ENCODE data around the gene LYRM7. TPM values are rescaled to one million over a fixed set of nuclear protein-coding genes. Genes with fewer than 3 reads are reported as not detected.

LYRM7 gene
- total RNA-seq, 2 donors from 2014 or later: 6.3 to 7.6 TPM

DNA sequence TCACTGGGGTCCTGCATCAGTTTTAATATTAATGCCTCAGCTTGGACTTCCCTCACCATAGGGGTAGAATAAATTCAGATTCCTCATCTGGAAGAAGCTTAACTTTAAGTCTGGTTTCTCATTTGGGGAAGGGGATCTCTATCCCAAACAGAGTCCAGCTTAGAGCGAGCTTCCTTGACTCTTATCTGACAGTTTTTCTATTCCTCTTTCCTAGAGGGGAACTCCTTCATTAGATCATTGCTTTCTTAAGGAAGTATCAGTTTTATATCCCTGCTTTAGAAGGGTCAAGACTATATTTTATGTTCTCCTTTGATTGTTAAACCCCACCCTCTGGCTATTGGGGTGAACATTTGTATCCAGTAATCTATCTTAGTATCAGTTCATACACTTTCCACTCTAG lies 68.9 kb downstream of the LYRM7 start:
- intact Hi-C loops (cut with DNase I): no loop called here
- Histone ChIP-seq H3K4me3 (no peak overlapping the region), H3K9me3 (no peaks in the 10 kb centered on the region), H3K27me3 (replicated peaks; ENCODE audit: insufficient read depth) (no peaks in the 10 kb centered on the region), H3K4me1 (replicated peaks) (no peaks in the 10 kb centered on the region), H3K36me3 (no peaks in the 10 kb centered on the region), H3K27ac (no peak overlapping the region)
- 75% methylated on average over 1 of the region's 1 CpG for WGBS
- DNase-seq (ENCODE audit: low spot score): no peak
- TF ChIP-seq POLR2AphosphoS5 (IDR thresholded peaks at IDR 0.05) (no peak), POLR2A (IDR thresholded peaks at IDR 0.05) (no peak)
- TF ChIP-seq, protein P1, sequence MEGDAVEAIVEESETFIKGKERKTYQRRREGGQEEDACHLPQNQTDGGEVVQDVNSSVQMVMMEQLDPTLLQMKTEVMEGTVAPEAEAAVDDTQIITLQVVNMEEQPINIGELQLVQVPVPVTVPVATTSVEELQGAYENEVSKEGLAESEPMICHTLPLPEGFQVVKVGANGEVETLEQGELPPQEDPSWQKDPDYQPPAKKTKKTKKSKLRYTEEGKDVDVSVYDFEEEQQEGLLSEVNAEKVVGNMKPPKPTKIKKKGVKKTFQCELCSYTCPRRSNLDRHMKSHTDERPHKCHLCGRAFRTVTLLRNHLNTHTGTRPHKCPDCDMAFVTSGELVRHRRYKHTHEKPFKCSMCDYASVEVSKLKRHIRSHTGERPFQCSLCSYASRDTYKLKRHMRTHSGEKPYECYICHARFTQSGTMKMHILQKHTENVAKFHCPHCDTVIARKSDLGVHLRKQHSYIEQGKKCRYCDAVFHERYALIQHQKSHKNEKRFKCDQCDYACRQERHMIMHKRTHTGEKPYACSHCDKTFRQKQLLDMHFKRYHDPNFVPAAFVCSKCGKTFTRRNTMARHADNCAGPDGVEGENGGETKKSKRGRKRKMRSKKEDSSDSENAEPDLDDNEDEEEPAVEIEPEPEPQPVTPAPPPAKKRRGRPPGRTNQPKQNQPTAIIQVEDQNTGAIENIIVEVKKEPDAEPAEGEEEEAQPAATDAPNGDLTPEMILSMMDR (IDR thresholded peaks at IDR 0.05): no peak

DNA sequence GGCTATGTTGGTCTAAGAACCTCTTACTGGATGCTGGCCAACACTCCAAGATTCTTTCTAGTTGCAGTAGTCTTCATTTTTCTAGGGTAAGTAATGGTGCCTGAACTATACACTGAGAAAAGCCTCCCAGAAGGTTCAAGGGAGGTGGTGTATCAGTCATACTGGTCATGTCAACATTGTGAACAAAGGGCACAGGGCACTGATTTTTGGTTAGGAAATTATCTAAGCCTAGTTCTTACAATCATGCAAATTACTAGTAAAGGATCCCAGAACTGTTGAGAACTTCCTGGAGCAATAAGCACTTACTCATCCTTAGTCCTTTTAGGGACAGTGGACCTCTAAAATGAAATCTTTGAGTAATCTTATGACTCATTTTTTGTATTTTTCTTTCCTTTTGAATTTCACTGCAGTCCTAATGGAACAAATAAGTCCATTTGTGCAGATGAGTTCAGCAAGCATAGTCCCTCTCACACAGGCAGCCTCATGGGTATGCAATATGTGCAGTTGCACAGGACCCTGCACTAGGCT lies 72.0 kb downstream of the LYRM7 start:
- Histone ChIP-seq H3K36me3 (no peaks in the 10 kb centered on the region), H3K4me3 (no peak overlapping the region), H3K27me3 (replicated peaks; ENCODE audit: insufficient read depth) (no peaks in the 10 kb centered on the region), H3K4me1 (replicated peaks) (no peaks in the 10 kb centered on the region), H3K9me3 (no peaks in the 10 kb centered on the region), H3K27ac (no peak overlapping the region)
- no peak for DNase-seq (ENCODE audit: low spot score)
- intact Hi-C loops (cut with DNase I): no loop called here
- TF ChIP-seq POLR2A (IDR thresholded peaks at IDR 0.05) (no peak), POLR2AphosphoS5 (IDR thresholded peaks at IDR 0.05) (no peak)
- TF ChIP-seq, protein P1 (IDR thresholded peaks at IDR 0.05): no peak

DNA sequence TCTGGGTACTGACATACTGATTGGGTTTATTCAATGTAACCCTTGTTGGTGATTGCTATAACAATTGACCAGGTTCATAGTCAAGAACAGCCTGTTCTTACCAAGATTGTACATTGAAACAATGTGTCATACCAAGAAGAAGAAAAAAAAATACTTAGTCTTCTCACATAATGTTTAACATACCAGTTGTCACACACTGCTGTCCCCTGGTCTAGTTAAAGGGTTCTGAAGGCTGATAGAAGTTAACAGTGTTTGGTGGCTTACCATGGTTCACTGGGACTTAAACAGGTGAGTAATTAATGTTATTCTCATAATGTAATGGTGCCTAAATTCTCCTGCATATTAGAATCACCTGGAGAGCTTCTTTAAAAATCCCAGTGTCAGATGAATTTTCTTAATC lies 74.6 kb downstream of the LYRM7 start:
- Histone ChIP-seq H3K36me3 (no peaks in the 10 kb centered on the region), H3K27ac (no peak overlapping the region), H3K9me3 (no peaks in the 10 kb centered on the region), H3K4me1 (replicated peaks) (no peaks in the 10 kb centered on the region), H3K27me3 (replicated peaks; ENCODE audit: insufficient read depth) (no peaks in the 10 kb centered on the region), H3K4me3 (no peak overlapping the region)
- intact Hi-C loops (cut with DNase I): no loop called here
- TF ChIP-seq POLR2AphosphoS5 (IDR thresholded peaks at IDR 0.05) (no peak), POLR2A (IDR thresholded peaks at IDR 0.05) (no peak)
- TF ChIP-seq, protein P1 (IDR thresholded peaks at IDR 0.05): no peak
- DNase-seq (ENCODE audit: low spot score): no peak

DNA sequence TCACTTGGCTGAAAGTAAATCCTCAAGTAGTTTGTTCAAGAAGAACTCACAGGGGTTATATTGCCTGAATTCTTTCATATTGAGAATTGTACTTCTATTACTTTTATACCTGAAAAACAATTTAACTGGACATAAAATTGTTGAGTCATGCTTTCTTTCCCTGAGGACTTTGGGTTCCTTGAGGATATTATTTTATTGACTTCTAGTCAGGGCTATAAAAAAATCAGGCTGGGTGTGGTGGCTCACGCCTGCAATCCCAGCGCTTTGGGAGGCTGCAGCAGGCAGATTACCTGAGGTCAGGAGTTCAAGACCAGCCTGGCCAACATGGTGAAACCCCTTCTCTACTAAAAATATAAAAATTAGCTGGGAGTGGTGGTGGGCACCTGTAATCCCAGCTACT lies 75.2 kb downstream of the LYRM7 start:
- intact Hi-C loops (cut with DNase I): no loop called here
- no peaks in the 10 kb centered on the region for H3K4me1 ChIP-seq (replicated peaks)
- no peaks in the 10 kb centered on the region for H3K36me3 ChIP-seq
- TF ChIP-seq POLR2AphosphoS5 (IDR thresholded peaks at IDR 0.05) (no peak), POLR2A (IDR thresholded peaks at IDR 0.05) (no peak)
- TF ChIP-seq, protein P1 (IDR thresholded peaks at IDR 0.05): no peak
- WGBS: 80% methylated on average over 2 of the region's 2 CpGs
- H3K4me3 ChIP-seq: no peak overlapping the region
- H3K9me3 ChIP-seq: no peaks in the 10 kb centered on the region
- no peaks in the 10 kb centered on the region for H3K27me3 ChIP-seq (replicated peaks; ENCODE audit: insufficient read depth)
- DNase-seq (ENCODE audit: low spot score): no peak
- no peak overlapping the region for H3K27ac ChIP-seq

DNA sequence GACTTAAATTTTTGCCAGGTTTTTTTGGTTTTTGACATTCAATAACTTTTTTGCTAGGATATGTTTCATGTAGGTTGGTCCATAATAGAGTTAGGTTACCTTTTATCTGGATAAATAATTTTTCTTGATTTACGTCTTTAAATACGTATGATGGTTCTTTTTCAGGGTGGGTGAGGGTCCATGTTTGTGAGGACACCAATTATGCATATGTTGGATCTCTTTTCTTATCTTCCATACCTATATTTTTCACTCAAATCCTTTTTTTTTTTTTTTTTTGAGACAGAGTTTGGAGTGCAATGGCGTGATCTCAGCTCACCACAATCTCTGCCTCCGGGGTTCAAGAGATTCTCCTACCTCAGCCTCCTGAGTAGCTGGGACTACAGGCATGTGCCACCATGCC lies 75.8 kb downstream of the LYRM7 start:
- 96% methylated on average over 4 of the region's 4 CpGs for WGBS
- H3K27me3 ChIP-seq (replicated peaks; ENCODE audit: insufficient read depth): no peaks in the 10 kb centered on the region
- no peak overlapping the region for H3K4me3 ChIP-seq
- no peak overlapping the region for H3K27ac ChIP-seq
- no peaks in the 10 kb centered on the region for H3K9me3 ChIP-seq
- intact Hi-C loops (cut with DNase I): no loop called here
- no peaks in the 10 kb centered on the region for H3K36me3 ChIP-seq
- TF ChIP-seq, protein P1 (IDR thresholded peaks at IDR 0.05): no peak
- TF ChIP-seq POLR2A (IDR thresholded peaks at IDR 0.05) (no peak), POLR2AphosphoS5 (IDR thresholded peaks at IDR 0.05) (no peak)
- H3K4me1 ChIP-seq (replicated peaks): no peaks in the 10 kb centered on the region
- DNase-seq (ENCODE audit: low spot score): no peak

Measured in prostate gland (tissue), 2 donors.